Esophagus squamous epithelium (tissue), 5 donors: Measurements from ENCODE around the gene PRKCE. TPM values are rescaled to one million over a fixed set of nuclear protein-coding genes. Genes with fewer than 3 reads are reported as not detected.

Source experiments
- DNase-seq: peaks from one replicate; lab custom pipeline; 2025; lab: John Stamatoyannopoulos, UW
- H3K27ac ChIP-seq, 4 donors: fragments of 200-600 bp; sonication (generic); one replicate each; pipeline ENCODE4 v1.5.1; 2016 to 2019; ENCODE audit warnings: mild to moderate bottlenecking in 1 of 4
- H3K27me3 ChIP-seq, 4 donors: fragments of 200-600 bp; sonication (generic); 1 replicate in 3 of 4; 2 replicates in 1 of 4; pipeline versions ENCODE4 v1.5.1 to v1.6.0; 2017 to 2021; ENCODE audit warnings: antibody characterized with exemption in 1 of 4
- H3K36me3 ChIP-seq, 3 donors: fragments of 200-600 bp; sonication (generic); one replicate each; pipeline ENCODE4 v1.5.1; 2016 to 2019
- H3K4me1 ChIP-seq, 3 donors: fragments of 200-600 bp; sonication (generic); one replicate each; pipeline ENCODE4 v1.5.1; 2017 to 2019
- H3K4me3 ChIP-seq, 4 donors: fragments of 200-600 bp; sonication (generic); 1 replicate in 3 of 4; 2 replicates in 1 of 4; pipeline ENCODE4 v1.5.1; 2016 to 2019; ENCODE audit warnings: mild to moderate bottlenecking in 2 of 4, moderate library complexity in 1 of 4
- H3K9me3 ChIP-seq, 3 donors: fragments of 200-600 bp; sonication (generic); one replicate each; pipeline ENCODE4 v1.5.1; 2016 to 2019
- POLR2A ChIP-seq, 4 donors: fragments of 450-650 bp; IDR thresholded peaks; one replicate each; pipeline ENCODE4 v1.6.1; 2017; ENCODE audit warnings: antibody characterized with exemption in 4 of 4, mild to moderate bottlenecking in 4 of 4, moderate library complexity in 3 of 4
- WGBS, 2 donors: methylation state at CpG; one replicate each; pipeline ENCODE4 v1.1.5; 2018; 5-methylcytosine and 5-hydroxymethylcytosine counted together
- intact Hi-C: fragments of 100-400 bp; cut with DNase I; formaldehyde crosslinking; loops from one replicate; pipeline ENCODE4 v1.15.0; 2022
- total RNA-seq, 4 donors: library from RNA; depleted of rRNA; stranded (reverse); fragments of >200 nt; gene quantifications; one replicate each; pipeline ENCODE4 v1.1.0, GENCODE V29; 2016
- TF ChIP-seq, protein P1 (sequence below), 6 experiments: fragments of 450-650 bp in 4 of 6; fragments of 200-600 bp in 2 of 6; sonication (generic) in 2 of 6; IDR thresholded peaks; one replicate each; pipeline ENCODE4 v1.5.1; 2016 to 2019; ENCODE audit warnings: antibody characterized with exemption in 6 of 6, mild to moderate bottlenecking in 4 of 6, moderate library complexity in 4 of 6
- donor health status: DM: yes; HTN: yes; CAD: no.

PRKCE gene
- total RNA-seq, 4 donors from 2014 or later, result 6.5 to 13.7 (median 9.9) TPM

DNA sequence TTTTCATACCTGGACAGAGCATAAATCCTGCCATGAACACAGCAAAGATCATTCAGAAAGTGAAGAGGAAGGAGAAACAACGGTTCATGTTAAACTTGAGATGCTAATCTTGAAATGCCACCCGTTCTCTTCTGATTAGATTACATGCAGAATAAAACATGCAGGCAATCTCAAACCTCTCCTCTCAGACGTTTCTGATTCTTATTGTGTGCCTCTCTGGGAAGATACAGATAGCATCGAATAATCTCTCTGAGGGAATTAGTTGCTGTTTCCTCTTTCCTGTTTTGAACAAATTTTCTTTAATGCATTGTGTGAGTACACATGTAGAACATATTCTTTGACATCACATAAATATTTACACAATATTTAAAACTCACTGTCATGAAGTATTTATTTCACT, 313.4 kb downstream of the PRKCE start:
- WGBS, 2 donors, result 24 to 35% methylated on average over 4 of the region's 4 CpGs
- Histone ChIP-seq H3K27ac (peak overlapping the region in 3 of 4 donors; percentile 31 to 78 (median 78)), H3K4me1 (peaks cover 13 to 64% (median 27%) of the 10 kb centered on the region in 3 donors), H3K27me3 (no peaks in the 10 kb centered on the region), H3K9me3 (no peaks in the 10 kb centered on the region), H3K36me3 (no peaks in the 10 kb centered on the region), H3K4me3 (no peak overlapping the region)
- intact Hi-C loops, result no loop called here
- no peak for DNase-seq
- no peak for TF ChIP-seq POLR2A (IDR thresholded peaks at IDR 0.05)
- TF ChIP-seq, protein P1, sequence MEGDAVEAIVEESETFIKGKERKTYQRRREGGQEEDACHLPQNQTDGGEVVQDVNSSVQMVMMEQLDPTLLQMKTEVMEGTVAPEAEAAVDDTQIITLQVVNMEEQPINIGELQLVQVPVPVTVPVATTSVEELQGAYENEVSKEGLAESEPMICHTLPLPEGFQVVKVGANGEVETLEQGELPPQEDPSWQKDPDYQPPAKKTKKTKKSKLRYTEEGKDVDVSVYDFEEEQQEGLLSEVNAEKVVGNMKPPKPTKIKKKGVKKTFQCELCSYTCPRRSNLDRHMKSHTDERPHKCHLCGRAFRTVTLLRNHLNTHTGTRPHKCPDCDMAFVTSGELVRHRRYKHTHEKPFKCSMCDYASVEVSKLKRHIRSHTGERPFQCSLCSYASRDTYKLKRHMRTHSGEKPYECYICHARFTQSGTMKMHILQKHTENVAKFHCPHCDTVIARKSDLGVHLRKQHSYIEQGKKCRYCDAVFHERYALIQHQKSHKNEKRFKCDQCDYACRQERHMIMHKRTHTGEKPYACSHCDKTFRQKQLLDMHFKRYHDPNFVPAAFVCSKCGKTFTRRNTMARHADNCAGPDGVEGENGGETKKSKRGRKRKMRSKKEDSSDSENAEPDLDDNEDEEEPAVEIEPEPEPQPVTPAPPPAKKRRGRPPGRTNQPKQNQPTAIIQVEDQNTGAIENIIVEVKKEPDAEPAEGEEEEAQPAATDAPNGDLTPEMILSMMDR (IDR thresholded peaks at IDR 0.05), result no peak

DNA sequence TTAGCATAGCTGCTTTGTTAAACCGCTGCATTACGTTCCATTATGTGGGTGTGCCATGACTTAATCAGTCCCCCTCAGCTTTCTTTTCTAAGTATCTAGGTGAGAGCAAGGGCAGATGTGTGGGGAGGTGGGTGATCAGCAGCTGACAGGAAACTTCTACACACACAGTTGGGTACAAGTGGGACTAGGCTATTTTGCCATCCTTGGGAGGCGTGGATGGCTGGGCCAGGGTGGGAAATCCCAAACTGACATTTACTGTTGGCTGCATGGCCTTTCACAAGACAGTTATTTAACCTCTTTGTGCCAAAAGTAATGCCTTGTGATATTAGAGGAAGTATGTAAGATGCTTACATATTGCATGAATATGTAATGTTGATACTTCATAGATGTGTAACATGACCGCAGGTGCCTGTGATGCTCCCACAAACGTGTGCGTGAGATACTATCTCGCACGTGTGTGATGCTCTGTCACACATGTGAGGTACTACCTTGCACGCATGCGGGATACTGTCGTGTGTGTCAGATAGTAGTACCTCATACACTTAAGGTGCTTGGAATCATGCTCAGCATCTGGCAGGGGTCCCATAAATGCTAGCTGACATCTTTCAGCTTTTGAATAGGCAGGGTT, 314.5 kb downstream of the PRKCE start:
- Histone ChIP-seq H3K4me3 (no peak overlapping the region), H3K4me1 (peaks cover 13 to 53% (median 27%) of the 10 kb centered on the region in 3 donors), H3K9me3 (no peaks in the 10 kb centered on the region), H3K36me3 (no peaks in the 10 kb centered on the region), H3K27me3 (no peaks in the 10 kb centered on the region), H3K27ac (no peak overlapping the region)
- TF ChIP-seq, protein P1 (IDR thresholded peaks at IDR 0.05), result no peak
- no peak for TF ChIP-seq POLR2A (IDR thresholded peaks at IDR 0.05)
- 89 to 94% methylated on average over 11 of the region's 11 CpGs for WGBS, 2 donors
- intact Hi-C loops, result no loop called here
- DNase-seq, result no peak

DNA sequence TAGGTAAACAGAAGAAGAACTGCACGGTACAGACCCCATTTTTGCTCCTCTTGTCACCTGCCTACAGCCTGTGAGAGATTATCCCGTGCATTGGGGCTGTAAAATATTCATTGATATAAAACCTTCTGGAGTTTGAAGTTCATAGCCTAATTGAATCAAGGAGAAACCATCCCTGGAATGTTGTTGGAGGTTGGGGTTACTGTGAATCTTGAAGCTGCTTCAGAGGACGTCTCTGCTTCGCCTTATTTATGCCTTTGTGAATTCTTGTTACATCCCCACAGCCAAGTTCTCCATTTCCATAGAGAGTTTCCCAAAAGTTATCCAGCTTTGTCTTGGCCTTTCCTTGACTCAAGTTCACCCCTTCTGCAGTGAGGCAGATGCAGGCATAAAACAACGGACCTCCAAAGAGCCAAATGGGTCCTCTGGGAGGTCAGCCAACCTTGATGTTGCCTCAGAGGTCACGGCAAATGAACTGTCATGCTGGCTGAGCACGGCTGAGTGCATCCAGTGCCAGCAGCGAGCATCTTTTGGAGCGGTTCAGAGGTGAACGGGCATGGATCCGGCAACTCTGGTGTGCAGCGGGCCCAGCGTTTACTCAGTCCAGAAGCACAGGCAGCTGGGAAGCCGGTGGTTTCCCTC, 317.6 kb downstream of the PRKCE start:
- H3K27me3 ChIP-seq, result no peaks in the 10 kb centered on the region
- WGBS, 2 donors, result 55 to 79% methylated on average over 5 to 12 of the region's 14 CpGs
- peaks cover 0 to 22% (median 9%) of the 10 kb centered on the region in 3 donors for H3K4me1 ChIP-seq
- H3K36me3 ChIP-seq, result no peaks in the 10 kb centered on the region
- H3K27ac ChIP-seq, result peak overlapping the region in 1 of 4 donors; percentile 47
- no peak for DNase-seq
- intact Hi-C loops, result no loop called here
- no peaks in the 10 kb centered on the region for H3K9me3 ChIP-seq
- H3K4me3 ChIP-seq, result no peak overlapping the region
- no peak for TF ChIP-seq POLR2A (IDR thresholded peaks at IDR 0.05)
- TF ChIP-seq, protein P1 (IDR thresholded peaks at IDR 0.05), result no peak

DNA sequence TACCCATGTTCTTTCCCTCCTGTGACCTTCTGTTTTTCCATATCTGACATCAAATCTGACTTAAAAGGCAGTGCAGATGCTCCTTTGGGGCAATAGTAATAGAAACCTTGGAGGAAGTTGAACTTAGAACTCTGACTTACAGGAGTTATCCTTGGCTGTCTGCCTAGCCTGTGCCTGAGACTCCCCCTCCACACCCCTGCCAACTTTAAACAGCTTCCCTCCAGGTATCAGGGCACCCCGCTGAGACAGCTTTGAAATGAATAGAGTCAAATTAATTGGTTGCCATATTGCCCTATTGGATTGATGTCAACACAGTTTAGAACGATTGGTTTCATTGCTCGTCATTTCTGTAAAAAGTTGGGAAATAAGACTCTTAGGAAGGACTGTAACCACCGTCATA, 322.0 kb downstream of the PRKCE start:
- TF ChIP-seq, protein P1 (IDR thresholded peaks at IDR 0.05), result no peak
- no peak for TF ChIP-seq POLR2A (IDR thresholded peaks at IDR 0.05)
- WGBS, 2 donors, result 75 to 84% methylated on average over 4 of the region's 4 CpGs
- DNase-seq, result no peak
- Histone ChIP-seq H3K4me3 (no peak overlapping the region), H3K27me3 (no peaks in the 10 kb centered on the region), H3K27ac (no peak overlapping the region), H3K9me3 (no peaks in the 10 kb centered on the region), H3K36me3 (peaks cover 0 to 7% (median 0%) of the 10 kb centered on the region in 3 donors), H3K4me1 (peaks cover 0 to 6% (median 0%) of the 10 kb centered on the region in 3 donors)
- intact Hi-C loops, result no loop called here

DNA sequence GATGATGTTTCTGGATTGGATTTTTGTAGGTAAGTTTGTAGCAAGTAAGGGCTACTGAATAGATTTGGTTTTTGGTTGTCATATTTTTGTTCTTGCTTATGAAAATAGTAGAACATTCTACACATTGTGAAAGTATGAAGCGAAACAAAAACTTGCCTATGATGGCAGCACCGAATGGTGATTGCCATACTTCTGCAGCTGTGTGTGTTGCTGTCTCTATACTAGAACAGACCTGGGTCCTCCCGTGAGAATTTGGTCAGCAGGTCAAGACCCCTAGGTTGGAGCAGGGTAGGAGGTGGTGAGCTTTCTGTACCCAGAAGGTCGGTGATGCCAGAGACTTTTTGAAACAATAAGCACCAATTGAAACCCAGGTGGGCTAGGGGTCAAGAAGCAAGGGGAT, 322.6 kb downstream of the PRKCE start:
- intact Hi-C loops, result no loop called here
- no peaks in the 10 kb centered on the region for H3K9me3 ChIP-seq
- peaks cover 0 to 13% (median 0%) of the 10 kb centered on the region in 3 donors for H3K36me3 ChIP-seq
- H3K4me1 ChIP-seq, result peaks cover 0 to 4% (median 0%) of the 10 kb centered on the region in 3 donors
- H3K27ac ChIP-seq, result no peak overlapping the region
- TF ChIP-seq, protein P1 (IDR thresholded peaks at IDR 0.05), result no peak
- no peak for TF ChIP-seq POLR2A (IDR thresholded peaks at IDR 0.05)
- no peak overlapping the region for H3K4me3 ChIP-seq
- DNase-seq, result no peak
- WGBS, 2 donors, result 91 to 96% methylated on average over 4 of the region's 4 CpGs
- no peaks in the 10 kb centered on the region for H3K27me3 ChIP-seq
